HG03097 (cell line): ENCODE measurements around the gene SNX3.
"Not testable (repeated sequence)": the region's sequence is repeated elsewhere in the genome, so short reads cannot be mapped to it uniquely, and the experiment has no call there.

Experiments
- ATAC-seq: cut with Tn5 transposase; IDR thresholded peaks from one replicate; pipeline ENCODE4 v1.9.1; 2021; ENCODE audit not compliant: unreplicated experiment, low FRiP score

SNX3 gene

GRCh38 chr6:108263371-108263770, 2.5 kb upstream of the SNX3 start:
- no peak for ATAC-seq

GRCh38 chr6:108260126-108260808, 573 bp downstream of the SNX3 start:
- no peak for ATAC-seq

- no peak for ATAC-seq
Observed at GRCh38 chr6:108254433-108255410, 6.1 kb downstream of the SNX3 start.

GRCh38 chr6:108253241-108253640, 7.6 kb downstream of the SNX3 start:
- ATAC-seq: no peak

- ATAC-seq: no peak
Observed at GRCh38 chr6:108252055-108252454, 8.8 kb downstream of the SNX3 start.

GRCh38 chr6:108251252-108251651, 9.6 kb downstream of the SNX3 start:
- ATAC-seq: no peak

- no peak for ATAC-seq
Observed at GRCh38 chr6:108250240-108250866, 10.5 kb downstream of the SNX3 start.

- no peak for ATAC-seq
Observed at GRCh38 chr6:108247965-108248536, 12.8 kb downstream of the SNX3 start.

GRCh38 chr6:108245095-108245494, 15.7 kb downstream of the SNX3 start:
- ATAC-seq: not testable (repeated sequence)

- ATAC-seq: no peak
Observed at GRCh38 chr6:108243836-108244235, 17.0 kb downstream of the SNX3 start.

GRCh38 chr6:108242721-108243120, 18.1 kb downstream of the SNX3 start:
- ATAC-seq: no peak

- ATAC-seq: no peak
Observed at GRCh38 chr6:108242259-108242658, 18.6 kb downstream of the SNX3 start.

- no peak for ATAC-seq
Observed at GRCh38 chr6:108238322-108238721, 22.5 kb downstream of the SNX3 start.

GRCh38 chr6:108236791-108237190, 24.0 kb downstream of the SNX3 start:
- no peak for ATAC-seq

GRCh38 chr6:108235127-108235526, 25.7 kb downstream of the SNX3 start:
- ATAC-seq: no peak

- ATAC-seq: no peak
Observed at GRCh38 chr6:108228416-108228815, 32.4 kb downstream of the SNX3 start.

- no peak for ATAC-seq
Observed at GRCh38 chr6:108227290-108227689, 33.5 kb downstream of the SNX3 start.

GRCh38 chr6:108222504-108222903, 38.3 kb downstream of the SNX3 start:
- no peak for ATAC-seq

GRCh38 chr6:108222064-108222463, 38.8 kb downstream of the SNX3 start:
- no peak for ATAC-seq

GRCh38 chr6:108211671-108212070, 49.2 kb downstream of the SNX3 start:
- ATAC-seq: no peak

GRCh38 chr6:108210556-108210955, 50.3 kb downstream of the SNX3 start:
- ATAC-seq: no peak
